GM18498 (cell line): ENCODE results near the gene TRIM33.
A peak's percentile ranks its signal among the peaks of the same experiment; 100 is the strongest.

ENCODE experiments used
- ATAC-seq: cut with Tn5 transposase; IDR thresholded peaks from one replicate; pipeline ENCODE4 v1.9.1; 2021; ENCODE audit warnings: mild to moderate bottlenecking, moderate library complexity; ENCODE audit not compliant: unreplicated experiment

The TRIM33 gene

DNA sequence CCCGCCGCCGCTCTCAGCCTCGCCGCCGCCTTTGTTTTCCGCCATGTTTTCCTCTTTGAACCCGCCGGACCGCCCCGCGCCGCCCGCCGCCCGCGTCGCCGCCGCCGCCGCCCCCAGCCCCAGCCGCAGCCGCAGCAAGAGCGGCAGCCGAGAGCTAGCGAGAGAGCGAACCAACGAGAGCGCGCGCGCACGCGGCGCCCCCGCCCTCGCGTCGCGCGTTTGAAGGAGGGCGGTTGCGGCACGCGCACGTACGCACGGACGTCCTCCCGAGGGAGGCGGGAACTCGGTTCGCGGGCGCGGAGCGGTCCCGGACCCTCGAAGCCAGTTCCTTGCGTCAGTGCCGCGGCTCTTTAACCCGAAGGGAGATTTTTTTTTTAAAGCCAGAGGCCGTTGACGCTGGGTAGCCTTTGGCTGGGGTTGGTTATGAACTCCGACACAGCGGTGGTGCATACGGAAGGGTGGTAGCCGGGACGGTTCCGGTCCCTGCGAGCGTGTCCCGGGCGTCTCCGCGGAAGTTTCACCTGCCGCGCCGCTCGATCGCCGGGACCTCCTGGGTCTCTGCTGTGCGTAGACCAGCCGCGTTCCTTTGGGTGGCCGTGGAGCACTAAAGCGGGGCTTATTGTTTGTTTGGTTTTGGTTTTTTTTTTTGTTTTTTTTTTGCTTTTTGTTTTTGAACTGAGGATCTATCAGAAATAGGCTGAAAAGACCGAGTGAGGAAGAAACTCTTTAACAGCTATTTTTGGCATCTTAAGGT lies at the start of gene TRIM33:
Gene TRIM33 (minus strand): TSS at position 172 of the 754 bp plus-strand sequence. CDS start 127 bp downstream, at position 45.
- peak; percentile 79 for ATAC-seq

DNA sequence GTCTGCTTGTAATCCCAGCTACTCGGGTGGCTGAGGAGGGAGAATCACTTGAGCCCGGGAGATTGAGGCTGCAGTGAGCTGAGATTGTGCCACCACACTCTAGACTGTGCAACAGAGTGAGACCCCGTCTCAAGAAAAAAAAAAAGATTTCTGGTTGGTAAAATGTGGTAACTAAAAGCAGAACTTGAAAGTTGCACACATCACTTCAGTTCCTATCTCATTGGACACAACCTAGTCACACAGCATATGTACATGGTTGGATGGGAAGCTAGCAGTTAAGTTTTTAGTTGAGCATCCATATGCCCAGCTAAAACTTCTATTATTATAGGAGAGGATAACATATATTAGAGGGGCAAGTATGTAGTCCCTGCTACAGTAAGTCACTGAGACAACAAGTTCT lies 48.4 kb upstream of the TRIM33 start:
- no peak for ATAC-seq

DNA sequence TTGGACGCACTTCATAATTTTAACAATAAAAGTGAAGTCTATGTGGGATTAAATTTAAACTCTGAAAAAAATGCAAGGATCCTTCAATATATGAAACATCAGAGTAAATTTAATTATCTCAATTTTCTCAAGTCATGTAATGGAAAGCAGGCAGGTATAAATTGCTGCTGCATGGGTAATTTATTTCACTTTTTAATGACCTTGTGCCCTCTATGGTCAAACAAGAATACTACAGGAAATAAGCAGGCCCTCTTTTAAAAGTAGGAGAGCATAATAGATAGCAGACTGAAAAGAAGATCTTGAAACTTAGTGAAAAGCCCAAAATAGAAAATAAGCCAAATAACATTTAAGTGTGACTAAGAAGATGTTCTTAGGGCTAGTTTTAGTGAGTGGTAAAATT lies 47.5 kb upstream of the TRIM33 start:
- peak; percentile 55 for ATAC-seq

DNA sequence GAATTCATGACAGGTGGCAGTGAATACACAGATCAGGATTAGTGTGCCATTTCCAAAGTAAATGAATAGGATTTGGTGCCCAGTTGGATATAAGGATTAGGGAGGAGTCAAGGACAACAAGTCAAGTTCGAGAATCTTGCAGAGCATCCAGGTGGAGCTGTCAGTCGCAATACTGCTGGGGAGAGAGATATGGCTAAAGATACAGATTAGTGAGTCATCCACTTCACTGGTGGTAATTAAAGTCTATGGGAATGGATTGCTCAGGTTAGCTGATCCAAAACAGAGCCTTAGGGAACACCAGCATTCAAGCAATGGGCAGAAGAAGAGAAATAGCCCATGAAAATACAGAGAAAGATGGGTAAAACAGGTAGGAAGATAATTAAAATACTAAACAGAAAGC lies 43.6 kb upstream of the TRIM33 start:
- no peak for ATAC-seq

DNA sequence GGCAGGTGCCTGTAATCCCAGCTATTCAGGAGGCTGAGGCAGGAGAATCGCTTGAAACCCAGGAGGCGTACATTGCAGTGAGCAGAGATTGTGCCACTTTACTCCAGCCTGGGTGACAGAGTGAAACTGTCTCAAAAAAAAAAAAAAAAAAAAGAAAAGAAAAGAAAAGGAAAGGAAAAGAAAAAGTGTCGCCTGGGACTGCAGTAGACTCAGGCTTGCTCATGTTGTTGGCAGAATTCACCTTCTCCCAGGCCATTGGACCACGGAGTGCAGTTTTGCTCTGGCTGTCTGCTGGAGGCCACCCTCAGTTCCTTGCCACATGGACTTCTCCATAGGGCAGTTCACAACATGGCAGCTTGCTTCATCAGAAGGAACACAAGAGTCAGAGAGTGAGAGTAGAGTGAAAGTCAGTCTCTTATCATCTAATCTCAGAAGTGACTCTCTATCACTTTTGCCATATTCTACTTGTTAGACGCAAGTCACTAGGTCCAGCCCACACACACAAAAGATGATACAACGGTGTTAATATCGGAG lies 41.2 kb upstream of the TRIM33 start:
- ATAC-seq = no peak

DNA sequence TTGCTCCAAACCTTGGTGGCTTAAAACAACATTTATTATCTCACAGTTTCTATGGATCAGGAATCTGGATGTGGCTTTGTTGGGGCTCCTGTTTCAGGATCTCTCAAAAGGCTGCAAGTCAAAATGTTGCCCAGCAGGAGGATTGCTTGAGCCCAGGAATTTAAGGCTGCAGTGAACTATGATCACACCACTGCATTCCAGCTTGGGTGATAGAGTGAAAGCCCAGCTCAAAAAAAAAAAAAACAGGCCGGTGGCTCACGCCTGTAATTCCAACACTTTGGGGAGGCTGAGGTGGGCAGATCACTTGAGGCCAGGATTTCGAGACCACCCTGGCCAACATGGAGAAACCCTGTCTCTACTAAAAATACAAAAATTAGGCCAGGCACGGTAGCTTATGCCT lies 40.4 kb upstream of the TRIM33 start:
- no peak for ATAC-seq

DNA sequence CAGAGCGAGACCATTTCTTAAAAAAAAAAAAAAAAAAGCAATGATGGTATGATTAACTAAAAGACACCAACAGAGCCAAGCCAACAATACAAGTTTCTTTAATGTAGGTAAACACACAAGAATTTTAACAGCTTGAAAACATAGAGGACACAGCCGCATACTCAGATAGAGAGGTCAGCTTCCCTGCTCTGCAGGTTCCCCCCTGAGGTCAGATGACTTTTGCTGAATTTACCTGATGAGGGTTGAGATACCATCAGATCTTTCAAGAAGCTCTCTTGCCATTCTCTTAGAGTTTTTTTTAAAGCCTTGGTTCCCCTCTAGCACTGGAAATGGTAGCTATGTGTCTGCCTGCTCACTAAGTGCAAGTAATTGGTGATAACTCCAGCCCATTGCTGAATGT lies 39.3 kb upstream of the TRIM33 start:
- no peak for ATAC-seq

DNA sequence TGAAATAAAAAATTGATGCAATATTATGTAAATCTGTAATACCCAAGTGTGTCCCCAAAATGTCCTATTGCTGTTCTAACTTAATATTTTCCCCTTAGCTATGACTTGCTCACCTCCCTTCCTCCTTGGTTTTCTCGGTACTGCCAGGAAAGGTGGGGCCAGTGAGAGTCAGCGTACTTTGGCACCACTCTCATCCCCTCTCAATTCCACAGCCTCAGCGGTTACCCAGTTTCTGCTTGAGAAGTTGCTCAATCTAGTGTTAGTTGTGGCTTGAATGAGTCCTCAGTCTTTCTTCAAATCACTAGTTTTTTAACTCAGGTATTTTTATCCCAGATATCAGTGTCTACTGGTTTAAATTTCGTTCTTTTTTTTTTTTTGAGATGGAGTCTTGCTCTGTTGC lies 38.1 kb upstream of the TRIM33 start:
- no peak for ATAC-seq

DNA sequence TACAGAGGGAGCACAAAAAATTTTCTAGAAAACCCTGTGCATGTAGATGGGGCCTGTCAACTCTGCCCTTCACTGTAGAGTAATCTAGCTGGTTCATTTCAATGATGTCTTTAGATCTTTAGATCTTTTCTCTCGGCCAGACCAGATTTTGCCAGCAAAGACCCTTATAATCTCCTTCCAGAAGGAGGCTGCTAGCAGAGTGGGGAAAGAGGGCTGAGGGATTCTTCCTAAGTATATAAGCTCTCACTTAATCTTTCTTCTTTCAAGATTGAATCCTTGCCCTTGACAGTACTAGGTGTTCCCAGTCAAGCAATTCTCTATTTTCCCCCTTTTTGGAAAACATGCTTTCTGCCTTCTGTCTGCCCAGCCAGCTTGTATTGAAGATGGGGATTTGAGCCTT lies 36.1 kb upstream of the TRIM33 start:
- no peak for ATAC-seq

DNA sequence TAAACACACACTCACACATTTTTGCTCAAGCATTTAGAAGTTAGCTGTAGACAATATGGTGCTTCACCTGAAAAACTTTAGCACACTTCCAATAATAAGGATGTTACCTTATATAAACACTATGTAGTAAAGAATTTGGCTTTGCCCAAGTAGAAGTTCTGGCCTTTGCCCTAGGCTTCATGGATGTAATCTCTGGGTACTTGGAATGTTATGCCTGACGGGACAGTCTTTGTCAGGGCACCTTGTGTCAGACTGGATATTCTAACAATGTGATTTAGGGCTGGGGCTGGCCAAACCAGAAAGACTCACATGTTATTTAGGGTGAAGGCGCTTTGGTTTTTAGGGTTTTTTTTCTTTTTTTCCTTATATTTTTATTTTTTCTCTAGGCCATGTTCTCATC lies 34.8 kb upstream of the TRIM33 start:
- no peak for ATAC-seq

DNA sequence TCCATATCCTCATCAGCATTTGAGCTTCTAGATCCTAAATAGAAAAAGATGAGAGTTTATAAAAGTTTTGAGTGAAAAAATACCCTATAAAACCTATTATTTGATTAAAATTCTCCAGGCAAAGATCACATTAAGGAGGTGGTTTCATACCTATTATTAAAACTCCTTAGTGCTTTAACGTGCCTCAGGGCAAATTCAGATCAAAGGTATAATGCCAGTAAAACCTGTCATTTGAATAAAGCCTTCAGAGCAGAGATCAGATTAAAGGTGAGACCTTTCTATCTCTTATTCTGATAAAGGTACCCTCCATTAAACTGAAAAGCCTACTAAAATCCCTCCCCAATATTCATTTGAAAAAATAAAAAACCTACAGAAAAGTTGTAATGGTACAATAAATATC lies 34.3 kb upstream of the TRIM33 start:
- ATAC-seq = no peak

DNA sequence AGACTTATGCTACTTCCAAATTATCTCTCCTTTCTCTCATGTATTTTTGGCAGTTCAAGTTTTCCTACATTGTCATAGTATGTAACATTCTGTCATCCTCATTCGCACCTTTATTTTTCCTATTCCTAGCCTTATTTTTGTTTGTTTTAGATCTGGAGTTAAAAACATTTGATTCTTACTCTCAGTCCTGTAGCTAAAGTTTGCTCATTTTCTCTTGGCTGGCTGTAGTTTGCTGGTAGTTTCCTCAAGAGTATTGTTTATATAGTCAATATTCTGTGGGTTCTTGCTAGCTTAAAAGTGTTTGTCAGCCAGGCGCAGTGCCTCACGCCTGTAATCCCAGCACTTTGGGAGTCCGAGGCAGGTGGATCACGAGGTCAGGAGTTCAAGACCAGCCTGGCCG lies 29.8 kb upstream of the TRIM33 start:
- ATAC-seq = no peak

DNA sequence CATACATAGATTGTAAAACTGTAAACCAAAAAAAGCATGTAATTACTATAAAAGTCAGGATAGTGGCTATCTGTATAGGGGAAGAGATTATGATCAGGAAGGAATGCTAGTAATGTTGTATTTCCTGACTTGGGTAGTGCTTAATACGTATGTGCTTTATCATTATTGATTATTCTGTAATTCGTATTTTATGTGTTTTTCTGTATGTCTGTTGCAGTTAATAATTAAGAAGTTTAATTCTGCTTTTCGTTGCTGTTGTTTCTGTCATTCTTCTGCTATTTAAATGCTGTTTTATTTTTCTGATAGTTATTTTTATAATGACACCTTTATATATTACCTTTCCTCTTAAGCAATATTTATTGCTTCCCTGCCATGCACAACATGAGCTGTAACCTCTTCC lies 29.3 kb upstream of the TRIM33 start:
- ATAC-seq = no peak

DNA sequence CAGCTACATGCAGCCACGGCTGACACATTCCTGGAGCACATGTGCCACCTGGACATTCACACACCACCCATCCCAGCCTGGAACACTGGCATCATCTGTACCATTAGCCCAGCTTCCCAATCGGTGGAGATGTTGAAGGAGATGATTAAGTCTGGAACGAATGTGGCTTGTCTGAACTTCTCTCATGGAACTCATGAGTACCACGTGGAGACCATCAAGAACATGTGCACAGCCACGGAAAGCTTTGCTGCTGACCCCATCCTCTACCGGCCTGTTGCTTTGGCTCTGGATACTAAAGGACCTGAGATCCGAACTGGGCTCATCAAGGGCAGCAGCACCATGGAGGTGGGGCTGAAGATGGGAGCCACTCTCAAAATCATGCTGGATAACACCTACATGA lies 25.0 kb upstream of the TRIM33 start:
- ATAC-seq = no peak

DNA sequence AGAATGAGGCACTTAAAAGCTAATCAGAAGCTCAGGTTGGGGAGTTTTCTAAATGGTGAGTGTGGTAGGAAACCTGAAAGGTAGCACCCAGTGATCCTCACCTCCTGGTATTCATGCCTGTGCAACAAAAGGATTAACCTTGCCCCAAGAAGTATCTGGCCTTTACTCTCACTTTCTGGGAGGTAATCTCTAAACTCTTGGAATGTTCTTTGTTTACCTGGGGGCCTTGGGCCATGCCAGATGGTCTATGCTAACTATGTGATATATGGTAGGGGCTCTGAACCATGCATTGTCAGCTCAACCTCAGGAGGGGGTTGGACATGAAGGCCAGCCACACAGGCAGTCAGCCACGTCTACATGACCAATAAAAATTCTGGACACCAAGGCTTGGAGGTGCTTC lies 24.4 kb upstream of the TRIM33 start:
- no peak for ATAC-seq

DNA sequence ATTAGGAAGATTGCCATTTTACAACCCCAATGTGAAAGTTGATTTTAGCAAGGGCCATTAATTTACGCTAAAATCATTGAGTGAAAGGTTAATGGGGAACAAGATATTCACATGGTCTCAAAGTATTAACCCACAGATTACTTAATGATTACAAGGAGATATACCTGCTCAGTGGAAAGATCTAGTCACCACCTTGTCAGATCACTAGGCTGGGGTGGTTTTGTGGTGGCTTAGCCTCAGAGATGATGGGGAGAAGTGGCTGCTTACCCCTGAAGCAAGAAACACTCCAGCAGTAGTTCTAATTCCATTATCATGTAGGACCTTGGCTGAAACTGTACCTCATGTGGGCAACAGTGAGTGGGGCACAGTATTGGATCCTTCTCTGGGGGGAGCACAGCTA lies 20.1 kb upstream of the TRIM33 start:
- no peak for ATAC-seq

DNA sequence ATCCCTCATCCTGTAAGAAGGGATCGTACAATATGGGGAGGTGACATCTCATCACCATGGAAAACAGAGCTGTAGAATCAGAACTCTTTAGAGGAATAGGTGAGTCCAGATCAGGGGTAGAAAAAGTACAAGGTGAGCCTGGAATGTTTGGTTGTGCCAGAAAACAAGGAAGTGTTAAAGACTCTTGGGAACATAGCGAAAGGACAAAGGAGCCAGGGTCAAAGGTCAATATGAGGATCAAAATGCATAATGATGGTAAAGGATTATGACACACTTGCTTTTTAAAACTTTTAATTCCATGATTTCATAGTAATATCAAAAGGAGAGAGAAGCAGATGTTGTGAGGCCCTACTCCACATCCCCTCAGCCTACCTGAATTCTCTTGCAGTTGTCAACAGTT lies 19.2 kb upstream of the TRIM33 start:
- no peak for ATAC-seq

DNA sequence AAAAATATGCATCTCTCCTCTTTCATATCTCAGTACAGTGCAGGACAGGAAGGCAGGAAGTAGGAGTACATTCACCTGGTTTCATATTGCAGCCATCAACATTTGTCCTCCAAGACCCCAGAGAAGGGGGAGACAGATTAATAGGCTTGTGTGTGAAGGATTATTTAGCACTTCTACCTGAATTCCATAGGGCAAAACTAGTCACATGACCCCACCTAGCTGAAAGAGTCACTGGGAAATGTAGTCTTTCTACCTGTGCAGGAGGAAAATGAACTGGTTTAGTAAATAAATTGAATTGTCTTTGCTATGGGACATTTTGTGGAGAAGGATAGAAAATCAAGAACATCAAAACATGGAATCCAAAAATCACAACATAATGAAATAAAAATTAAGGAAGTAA lies 13.9 kb upstream of the TRIM33 start:
- ATAC-seq = no peak

DNA sequence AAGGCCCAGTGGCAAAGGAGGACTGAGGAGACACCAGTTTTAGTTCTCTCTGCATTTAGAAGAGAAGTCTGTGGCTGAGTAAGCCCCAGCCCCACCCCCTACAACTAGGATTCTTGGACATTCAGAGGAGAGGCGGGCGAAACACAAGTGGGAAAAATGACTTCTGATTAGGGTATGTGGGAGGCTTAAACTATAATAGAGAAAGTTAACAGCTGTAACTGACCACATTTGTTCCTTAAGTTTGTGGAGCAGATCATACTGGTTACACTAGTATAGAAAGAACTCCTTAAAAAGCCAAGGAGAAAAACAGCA lies 11.2 kb upstream of the TRIM33 start:
- no peak for ATAC-seq

DNA sequence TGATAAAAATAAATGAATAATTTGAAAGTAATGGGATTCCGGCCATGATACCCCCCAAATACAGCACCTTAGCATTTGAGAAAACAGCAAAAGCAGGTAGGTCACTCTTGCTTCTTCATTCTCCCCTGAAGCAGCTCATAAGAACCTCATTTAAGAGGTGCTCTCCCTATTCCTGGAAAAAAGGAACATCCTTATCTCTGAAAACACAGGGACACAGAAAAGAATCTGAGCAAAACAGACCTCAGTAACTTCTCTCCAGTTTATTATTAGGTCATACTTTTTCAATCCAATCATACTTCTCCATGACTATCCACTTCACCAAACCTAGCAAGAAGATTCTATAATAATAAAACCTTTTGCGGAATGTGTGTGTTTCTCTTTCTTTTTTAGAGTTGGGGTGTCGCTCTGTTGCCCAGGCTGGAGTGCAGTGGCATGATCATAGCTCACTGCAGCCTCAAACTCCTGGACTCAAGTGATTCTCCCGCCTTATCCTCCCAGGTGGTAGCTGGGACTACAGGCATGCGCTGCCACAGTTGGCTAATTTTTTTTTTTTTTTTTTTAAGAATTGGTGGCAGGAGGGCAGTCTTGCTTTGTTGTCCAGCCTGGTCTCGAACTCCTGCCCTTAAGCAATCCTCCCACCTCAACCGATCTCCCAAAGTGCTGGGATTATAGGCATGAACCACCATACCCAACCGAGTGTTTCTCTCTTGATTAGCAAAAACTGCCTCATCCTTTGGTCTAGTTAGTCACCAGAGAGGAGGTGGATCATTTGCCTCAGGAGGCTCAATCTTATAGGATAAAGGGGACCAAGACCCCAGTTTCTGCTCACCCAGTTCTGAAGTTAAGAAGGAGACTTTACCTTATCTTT lies 10.6 kb upstream of the TRIM33 start:
- ATAC-seq = no peak

DNA sequence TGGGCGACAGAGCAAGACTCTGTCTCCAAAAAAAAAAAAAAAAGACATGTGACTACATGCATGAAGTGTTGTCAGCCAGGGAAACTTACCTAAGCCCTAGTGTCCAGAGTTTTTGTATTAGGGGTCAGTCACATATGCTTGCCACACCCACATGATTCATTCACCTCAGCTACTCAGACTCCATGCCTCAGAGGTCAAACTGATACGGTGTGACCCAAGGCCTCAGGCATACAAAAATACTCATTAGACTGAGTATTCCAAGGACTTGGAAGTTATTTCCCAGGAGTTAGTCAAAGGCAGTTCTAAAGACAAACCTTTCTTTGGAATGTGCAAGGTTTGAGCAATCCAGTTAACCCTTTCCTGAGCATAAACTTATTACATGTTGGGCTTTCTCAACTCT lies 6.3 kb upstream of the TRIM33 start:
- no peak for ATAC-seq

DNA sequence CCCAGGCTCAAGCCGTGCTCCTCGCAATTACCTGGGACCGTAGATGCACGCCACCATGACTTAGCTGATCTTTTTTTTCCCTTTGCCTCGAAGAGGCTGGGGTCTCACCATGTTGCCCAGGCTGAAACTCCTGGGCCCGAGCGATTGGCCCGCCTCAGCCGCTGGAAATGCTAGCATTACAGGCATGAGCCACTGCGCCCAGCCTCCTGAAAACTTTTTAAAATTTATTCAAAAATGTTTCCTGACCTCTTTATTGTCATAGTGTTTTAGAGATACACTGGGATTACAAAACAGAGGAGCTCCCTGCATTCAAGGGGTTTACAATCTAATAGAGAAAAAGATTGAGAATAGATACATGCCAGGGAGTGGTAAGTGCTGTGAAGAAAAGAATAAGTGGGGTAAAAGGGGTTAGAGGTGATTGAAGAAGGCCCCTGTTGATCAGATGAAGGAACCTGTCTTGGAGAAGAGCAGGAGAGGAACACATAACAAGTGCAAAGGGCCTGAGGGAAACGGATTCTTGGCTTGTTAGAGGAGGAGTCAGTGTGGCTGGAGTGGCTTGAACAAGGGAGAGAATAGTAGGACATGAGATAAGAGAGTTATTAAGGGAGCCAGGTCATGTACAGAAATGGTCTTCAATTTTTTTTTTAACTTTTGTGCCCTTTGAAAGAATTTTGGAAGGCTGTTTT lies 1.7 kb upstream of the TRIM33 start:
- no peak for ATAC-seq
